Measurements from ENCODE around the gene FST.

The FST gene

GRCh38 chr5:53515988-53516387, 35.6 kb downstream of the FST start:
- no peaks in the 10 kb centered on the region for H3K36me3 Mint-ChIP-seq (ENCODE audit: low read depth)
- H3K4me3 Mint-ChIP-seq = no peak overlapping the region
- no peak for DNase-seq
- peaks cover 28% of the 10 kb centered on the region for H3K9me3 Mint-ChIP-seq
- no peak overlapping the region for H3K27ac Mint-ChIP-seq
- H3K27me3 Mint-ChIP-seq (ENCODE audit: low read depth, poor library complexity) = peaks cover 10% of the 10 kb centered on the region
- H3K4me1 Mint-ChIP-seq = no peaks in the 10 kb centered on the region
- no peak for TF ChIP-seq CTCF (IDR thresholded peaks at IDR 0.05)

GRCh38 chr5:53520813-53521212, 40.4 kb downstream of the FST start:
- no peak for TF ChIP-seq CTCF (IDR thresholded peaks at IDR 0.05)
- H3K9me3 Mint-ChIP-seq = peaks cover 36% of the 10 kb centered on the region
- no peaks in the 10 kb centered on the region for H3K4me1 Mint-ChIP-seq
- H3K4me3 Mint-ChIP-seq = no peak overlapping the region
- no peaks in the 10 kb centered on the region for H3K36me3 Mint-ChIP-seq (ENCODE audit: low read depth)
- DNase-seq = no peak
- H3K27me3 Mint-ChIP-seq (ENCODE audit: low read depth, poor library complexity) = peaks cover 10% of the 10 kb centered on the region
- no peak overlapping the region for H3K27ac Mint-ChIP-seq

Measured in nephron progenitor cell (in vitro differentiated cells).